ENCODE data around the gene TUBB6. TPM values are rescaled to one million over a fixed set of nuclear protein-coding genes. Genes with fewer than 3 reads are reported as not detected.

Gene TUBB6
- total and polyA plus RNA-seq, 5 experiments from 2014 or later, result 1.2 to 3.1 (median 2.6) TPM; not detected in 1

DNA sequence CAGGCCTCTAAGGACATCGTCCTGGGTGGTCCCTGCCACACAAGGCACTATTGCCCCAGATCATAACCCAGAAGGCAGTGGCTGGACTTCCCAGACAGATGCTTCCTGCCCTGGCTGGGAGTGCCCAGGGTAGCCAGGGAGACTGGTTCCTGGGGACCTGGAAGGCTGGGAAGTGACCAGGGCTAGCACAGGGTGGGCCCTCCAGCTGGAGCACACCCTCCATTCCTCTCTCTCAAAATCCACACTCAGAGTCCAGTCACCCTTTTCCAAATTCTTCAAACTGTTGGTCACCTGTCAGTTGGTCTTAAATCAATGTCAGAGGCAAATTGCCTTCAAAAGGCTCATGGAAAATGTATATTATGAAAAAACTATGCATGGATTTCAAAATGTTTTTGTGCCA is 11.6 kb upstream of the TUBB6 start:
- Mint-ChIP-seq H3K36me3 (no peaks in the 10 kb centered on the region), H3K4me3 (no peak overlapping the region), H3K4me1 (no peaks in the 10 kb centered on the region), H3K27ac (no peak overlapping the region), H3K9me3 (peaks cover 0 to 2% (median 0%) of the 10 kb centered on the region in 9 donors), H3K27me3 (peaks cover 9 to 19% (median 11%) of the 10 kb centered on the region in 5 donors)
- POLR2A ChIA-PET, result no interaction called here
- ATAC-seq (no peak), DNase-seq (no peak)

DNA sequence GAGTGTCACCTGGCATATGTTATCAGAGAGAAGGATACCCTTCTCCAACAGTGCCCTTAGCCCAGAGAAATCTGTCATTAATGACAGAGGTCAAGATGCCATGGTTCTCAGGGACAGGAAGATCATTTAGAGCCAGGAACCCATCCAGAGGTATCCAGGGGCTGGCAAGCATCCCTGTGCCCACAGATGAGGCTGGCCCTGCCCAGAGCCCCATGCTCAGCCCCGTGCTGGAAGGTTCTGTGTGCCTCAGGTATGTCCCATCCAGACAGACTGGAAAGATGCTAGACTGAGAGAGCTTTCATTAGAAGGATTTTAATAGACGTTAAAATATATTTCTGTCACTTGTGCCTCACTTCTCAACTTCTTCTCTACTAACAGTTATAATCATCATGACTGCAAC is 8.2 kb upstream of the TUBB6 start:
- no peaks in the 10 kb centered on the region for H3K4me1 Mint-ChIP-seq
- DNase-seq, result no peak
- H3K36me3 Mint-ChIP-seq, result no peaks in the 10 kb centered on the region
- ATAC-seq, result no peak
- peaks cover 0 to 2% (median 0%) of the 10 kb centered on the region in 9 donors for H3K9me3 Mint-ChIP-seq
- H3K27me3 Mint-ChIP-seq, result peaks cover 8 to 27% (median 12%) of the 10 kb centered on the region in 5 donors
- H3K27ac Mint-ChIP-seq, result no peak overlapping the region
- no peak overlapping the region for H3K4me3 Mint-ChIP-seq
- POLR2A ChIA-PET, result no interaction called here

DNA sequence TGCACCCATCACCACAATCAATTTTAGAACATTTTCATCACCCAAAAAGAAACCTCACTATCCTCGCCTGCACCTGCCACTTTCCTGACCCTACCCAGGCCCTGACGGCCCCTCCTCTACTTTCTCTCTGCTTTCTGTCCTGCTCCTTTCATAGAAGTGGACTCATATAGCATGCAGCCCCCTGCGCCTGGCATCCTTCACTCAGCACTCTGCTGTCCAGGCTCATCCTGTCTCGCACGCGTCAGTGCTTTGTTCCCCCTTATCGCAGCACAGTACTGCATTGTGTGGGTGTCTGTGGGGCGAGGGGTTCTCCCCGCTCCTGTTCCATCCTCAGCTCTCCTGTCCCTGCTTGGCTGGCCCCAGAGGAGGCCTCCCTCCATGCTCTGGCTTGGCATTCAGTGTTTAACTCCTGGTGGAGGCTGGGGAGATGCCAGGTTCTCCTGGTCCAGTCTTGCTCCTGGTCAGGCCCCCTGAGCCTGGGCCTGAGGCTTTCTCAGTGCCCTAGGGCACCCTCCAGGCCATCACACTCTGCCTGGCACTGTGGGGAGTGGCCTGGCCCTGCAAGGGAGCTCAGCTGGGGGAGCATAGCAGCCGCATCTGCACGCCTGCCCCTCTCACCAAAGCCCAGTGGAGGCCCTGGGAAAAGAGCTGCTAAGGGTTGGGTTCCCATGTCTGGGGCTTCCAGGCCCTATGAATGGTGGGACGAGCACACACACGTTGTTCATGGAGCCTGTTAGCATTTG is 6.6 kb upstream of the TUBB6 start:
- Mint-ChIP-seq H3K27me3 (peaks cover 11 to 43% (median 23%) of the 10 kb centered on the region in 5 donors), H3K9me3 (peaks cover 0 to 2% (median 0%) of the 10 kb centered on the region in 9 donors), H3K4me3 (no peak overlapping the region), H3K4me1 (peaks cover 0 to 6% (median 3%) of the 10 kb centered on the region in 4 donors), H3K27ac (no peak overlapping the region), H3K36me3 (peaks cover 0 to 3% (median 0%) of the 10 kb centered on the region in 3 donors)
- DNase-seq (no peak), ATAC-seq (no peak)
- POLR2A ChIA-PET, result no interaction called here

DNA sequence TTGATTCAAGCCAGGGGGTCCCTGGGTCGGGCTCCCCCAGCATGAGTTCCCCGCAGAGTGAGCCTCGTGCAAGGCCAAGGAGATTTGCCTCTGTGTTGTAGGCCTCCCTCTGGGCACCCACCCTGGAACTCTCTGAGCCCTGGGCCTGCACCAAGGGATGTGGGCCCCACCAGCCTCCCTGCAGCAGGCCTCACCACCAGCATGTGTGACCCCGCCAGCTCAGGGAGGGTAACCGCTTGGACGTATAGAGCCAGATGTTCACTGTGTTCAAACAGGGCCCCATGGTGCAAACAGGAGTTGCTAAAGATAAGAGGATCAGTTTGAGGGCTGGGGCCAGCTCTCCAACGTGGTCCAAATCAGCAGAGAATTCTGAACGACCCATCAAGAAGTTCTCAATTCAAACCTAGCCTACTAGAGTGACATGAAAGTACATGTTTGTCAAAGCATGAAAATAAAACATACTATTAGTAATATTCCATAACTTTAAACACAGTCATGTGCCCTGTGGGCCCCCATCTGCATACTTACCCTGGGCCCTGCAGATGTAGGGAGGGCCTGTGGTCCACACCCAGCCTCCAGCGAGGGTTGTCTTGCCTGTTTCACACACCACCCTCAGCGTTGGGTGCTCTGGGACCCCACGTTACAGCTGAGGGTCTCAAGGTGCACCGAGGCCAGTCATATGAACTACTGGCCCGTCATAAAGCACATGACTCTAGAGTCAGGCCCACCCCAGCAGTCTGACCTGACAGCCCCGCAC is 5.5 kb upstream of the TUBB6 start:
- peaks cover 0 to 3% (median 0%) of the 10 kb centered on the region in 3 donors for H3K36me3 Mint-ChIP-seq
- ATAC-seq (no peak), DNase-seq (no peak)
- peaks cover 3 to 17% (median 14%) of the 10 kb centered on the region in 4 donors for H3K4me1 Mint-ChIP-seq
- POLR2A ChIA-PET, result no interaction called here
- H3K9me3 Mint-ChIP-seq, result peaks cover 0 to 2% (median 0%) of the 10 kb centered on the region in 9 donors
- H3K4me3 Mint-ChIP-seq, result no peak overlapping the region
- no peak overlapping the region for H3K27ac Mint-ChIP-seq
- peaks cover 15 to 54% (median 33%) of the 10 kb centered on the region in 5 donors for H3K27me3 Mint-ChIP-seq

DNA sequence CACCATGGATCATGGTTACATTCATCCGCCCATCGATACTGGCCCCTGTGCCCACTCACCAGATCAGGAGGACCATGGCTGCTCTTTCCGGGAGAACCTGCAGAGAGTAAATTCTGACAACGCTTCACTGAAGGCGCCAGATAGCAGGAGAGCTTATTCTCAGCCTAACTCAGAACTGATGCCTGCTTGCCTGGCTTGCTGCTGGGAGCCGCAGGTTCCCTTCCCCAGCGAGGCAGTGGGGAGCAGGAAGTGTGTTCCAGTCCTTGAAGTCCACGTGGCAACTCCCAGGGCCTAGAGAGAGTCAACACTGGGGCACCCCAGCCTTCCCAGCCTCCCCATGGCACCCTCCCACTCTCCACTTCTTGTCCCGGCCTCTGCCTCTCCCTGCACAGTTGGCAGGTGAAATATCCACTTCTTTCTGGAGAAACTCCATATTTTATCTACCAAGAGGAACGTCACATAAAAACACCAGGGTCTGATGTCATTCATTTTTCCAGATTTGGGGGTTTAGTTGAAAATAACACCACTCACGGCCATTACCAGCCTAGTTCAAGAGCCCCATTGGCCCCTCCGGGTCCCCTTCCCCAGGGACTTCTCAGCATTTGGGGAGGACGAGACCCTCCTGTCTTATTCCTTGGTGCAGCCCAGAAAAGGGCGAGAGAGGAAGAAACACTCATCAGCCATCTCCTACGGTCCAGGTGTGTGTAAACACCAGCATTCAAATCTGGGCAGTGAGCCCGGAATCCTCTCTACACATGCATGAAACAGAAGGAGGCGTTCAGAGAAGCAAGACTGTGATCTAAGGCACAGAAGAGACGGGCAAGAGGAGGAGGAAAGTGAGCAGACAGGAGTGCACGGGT is 3.5 kb upstream of the TUBB6 start:
- ATAC-seq (no peak), DNase-seq (no peak)
- POLR2A ChIA-PET, result no interaction called here
- Mint-ChIP-seq H3K4me1 (peaks cover 3 to 22% (median 15%) of the 10 kb centered on the region in 4 donors), H3K36me3 (peaks cover 0 to 5% (median 0%) of the 10 kb centered on the region in 3 donors), H3K27me3 (peaks cover 19 to 60% (median 37%) of the 10 kb centered on the region in 5 donors), H3K4me3 (peak overlapping the region in 1 of 10 donors; percentile 33), H3K9me3 (peaks cover 0 to 2% (median 0%) of the 10 kb centered on the region in 9 donors), H3K27ac (no peak overlapping the region)

DNA sequence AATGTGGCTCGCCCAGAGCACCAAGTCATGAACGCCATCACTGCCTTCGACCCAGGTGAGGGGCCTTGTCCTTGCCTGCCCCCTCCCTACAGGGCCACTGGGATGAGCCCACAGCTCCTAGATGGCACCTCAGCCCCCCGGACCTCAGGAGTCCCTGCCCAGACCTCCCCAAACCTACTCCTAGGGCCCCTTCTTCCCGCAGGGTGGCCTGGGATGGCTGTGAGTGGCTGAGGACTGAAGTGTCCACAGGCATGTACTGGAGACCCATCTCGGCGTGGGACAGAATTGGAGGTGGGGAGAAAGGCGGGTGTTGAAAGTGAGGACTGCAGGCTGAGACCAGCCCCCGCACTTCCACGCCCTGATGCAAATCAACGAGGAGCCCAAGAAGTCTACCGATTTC is 2.8 kb upstream of the TUBB6 start:
- Mint-ChIP-seq H3K9me3 (peaks cover 0 to 6% (median 0%) of the 10 kb centered on the region in 9 donors), H3K27ac (no peak overlapping the region), H3K4me1 (peaks cover 3 to 25% (median 15%) of the 10 kb centered on the region in 4 donors), H3K36me3 (peaks cover 0 to 6% (median 0%) of the 10 kb centered on the region in 3 donors), H3K4me3 (no peak overlapping the region), H3K27me3 (peaks cover 21 to 63% (median 40%) of the 10 kb centered on the region in 5 donors)
- ATAC-seq (no peak), DNase-seq (no peak)
- POLR2A ChIA-PET, result no interaction called here

DNA sequence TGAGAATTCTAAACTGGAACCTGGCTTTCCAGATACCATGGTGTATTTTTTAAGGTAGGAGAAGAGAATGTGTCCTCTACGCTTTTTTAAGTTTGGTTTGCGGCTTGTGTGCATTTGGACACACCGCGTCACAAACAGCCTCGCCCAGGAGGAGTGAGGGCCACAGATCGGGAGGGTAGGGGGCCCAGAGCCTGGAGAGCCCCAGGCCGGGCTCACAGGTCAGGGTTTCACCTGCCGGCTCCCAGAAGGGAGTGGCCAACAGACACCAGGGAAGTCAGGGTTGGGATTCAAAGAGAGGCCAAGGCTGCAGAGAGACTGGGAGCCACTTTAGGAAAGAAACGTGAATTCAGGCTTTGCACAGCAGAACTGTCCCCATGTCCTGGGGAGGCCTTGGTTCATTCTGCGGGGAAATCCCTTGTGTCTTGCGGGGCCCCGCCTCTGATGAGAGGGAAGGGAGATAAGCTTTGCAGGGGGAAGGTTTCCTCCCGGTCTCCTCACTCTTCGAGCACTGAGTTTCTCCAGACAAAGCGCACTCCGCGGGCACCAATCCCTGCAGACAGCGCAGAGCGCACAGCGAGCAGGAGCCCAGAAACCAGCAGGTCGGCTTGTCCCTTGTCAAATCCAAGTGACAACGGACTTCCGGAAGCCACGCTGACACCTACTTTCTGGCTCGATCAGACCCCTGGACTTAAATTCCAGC is 2.0 kb upstream of the TUBB6 start:
- Mint-ChIP-seq H3K4me3 (peak overlapping the region in 6 of 10 donors; percentile 68 to 90 (median 78)), H3K27ac (no peak overlapping the region), H3K4me1 (peaks cover 3 to 25% (median 15%) of the 10 kb centered on the region in 4 donors), H3K27me3 (peaks cover 19 to 57% (median 40%) of the 10 kb centered on the region in 5 donors), H3K36me3 (peaks cover under 1 to 6% (median 5%) of the 10 kb centered on the region in 3 donors), H3K9me3 (peaks cover 0 to 12% (median 2%) of the 10 kb centered on the region in 9 donors)
- DNase-seq, result no peak
- no peak for ATAC-seq
- POLR2A ChIA-PET, result no interaction called here

DNA sequence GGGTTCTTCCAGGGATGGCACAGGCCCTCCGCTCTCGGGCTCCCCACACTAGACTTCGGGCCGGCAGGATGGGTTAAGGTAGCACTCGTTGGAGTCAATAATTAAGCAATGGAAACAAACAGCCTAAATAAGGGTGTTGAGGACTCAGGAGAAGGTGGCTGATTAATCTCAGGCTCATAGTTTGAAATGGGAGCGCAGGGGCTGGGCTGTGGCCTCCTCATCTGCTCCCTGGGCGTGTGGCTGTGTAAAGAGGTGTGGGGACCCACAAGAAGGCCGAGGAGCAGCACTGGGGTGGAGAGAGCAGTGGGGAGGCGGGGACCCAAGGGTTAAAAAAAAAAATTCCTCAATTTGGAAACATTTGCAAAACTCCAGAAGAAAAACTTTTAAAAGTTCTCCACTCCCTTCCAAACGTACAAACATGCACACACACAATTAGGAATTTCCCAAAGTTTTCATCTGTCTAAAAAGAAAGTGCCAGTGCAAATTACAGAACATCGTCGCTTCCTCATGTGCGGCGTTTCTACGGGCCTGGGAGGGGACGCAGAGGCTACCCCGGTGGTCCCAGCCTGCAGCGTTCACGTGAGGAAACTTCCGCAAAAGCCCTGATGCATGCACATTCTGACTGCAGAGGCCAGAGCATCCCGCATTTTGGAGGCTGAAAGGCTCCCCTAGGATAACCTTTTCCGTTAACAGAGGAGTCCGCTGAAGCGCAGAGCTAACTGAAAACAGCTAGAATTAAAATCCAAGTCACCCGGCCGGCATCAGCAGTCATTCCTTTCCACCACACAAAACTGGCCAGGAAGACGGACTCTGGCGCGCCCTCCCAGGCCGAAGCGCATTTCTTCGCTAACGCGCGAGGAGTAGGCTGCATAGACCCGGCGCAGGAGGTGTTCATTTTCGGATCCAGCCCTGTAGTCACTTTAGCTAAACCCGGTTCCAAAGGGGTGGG is 1.0 kb upstream of the TUBB6 start:
- Mint-ChIP-seq H3K36me3 (peaks cover 6 to 12% (median 7%) of the 10 kb centered on the region in 3 donors), H3K27ac (no peak overlapping the region), H3K4me1 (peaks cover 3 to 25% (median 15%) of the 10 kb centered on the region in 4 donors), H3K27me3 (peaks cover 20 to 56% (median 40%) of the 10 kb centered on the region in 5 donors), H3K9me3 (peaks cover 0 to 22% (median 8%) of the 10 kb centered on the region in 9 donors), H3K4me3 (peak overlapping the region; percentile 57 to 90 (median 78))
- POLR2A ChIA-PET, result no interaction called here
- DNase-seq (no peak), ATAC-seq (no peak)

DNA sequence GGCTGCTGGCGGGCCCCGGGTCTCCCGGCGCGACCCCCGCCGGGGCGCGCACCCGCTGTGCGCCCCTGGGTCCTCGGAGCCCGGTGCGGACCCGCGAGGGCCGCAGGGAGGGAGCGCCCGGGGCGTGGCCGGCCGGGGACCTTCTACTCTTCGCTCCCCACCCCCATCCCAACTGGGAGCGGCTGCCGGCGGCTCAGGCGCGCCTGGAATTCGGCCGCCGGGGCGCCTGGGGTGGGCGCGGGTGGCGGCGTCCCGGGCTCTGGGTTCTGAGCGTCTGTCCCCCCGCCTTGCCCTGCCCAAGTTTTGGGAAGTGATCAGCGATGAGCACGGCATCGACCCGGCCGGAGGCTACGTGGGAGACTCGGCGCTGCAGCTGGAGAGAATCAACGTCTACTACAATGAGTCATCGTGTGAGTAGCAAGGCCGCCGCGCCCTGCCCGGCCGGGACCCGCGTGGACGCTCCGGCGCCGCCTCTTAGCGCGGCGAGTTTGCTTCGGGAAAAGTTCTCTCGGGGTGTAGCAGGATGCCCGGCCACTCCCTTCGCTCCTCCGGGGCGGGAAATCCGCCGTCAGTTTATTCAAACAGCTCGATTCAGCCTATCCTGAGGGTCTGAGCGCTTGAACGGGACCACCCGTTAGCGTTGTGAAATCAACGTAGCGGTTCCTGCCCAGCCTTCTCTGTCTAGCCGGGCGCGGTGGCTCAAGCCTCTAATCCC is 502 bp downstream of the TUBB6 start:
- H3K27ac Mint-ChIP-seq, result no peak overlapping the region
- peak in 1 of 10 donors; percentile 11 for DNase-seq
- peak overlapping the region in 8 of 10 donors; percentile 11 to 80 (median 46) for H3K4me3 Mint-ChIP-seq
- H3K36me3 Mint-ChIP-seq, result peaks cover 6 to 13% (median 10%) of the 10 kb centered on the region in 3 donors
- peaks cover 3 to 32% (median 15%) of the 10 kb centered on the region in 4 donors for H3K4me1 Mint-ChIP-seq
- peaks cover 22 to 55% (median 40%) of the 10 kb centered on the region in 5 donors for H3K27me3 Mint-ChIP-seq
- ATAC-seq, result peak in 1 of 2 donors; percentile 64
- H3K9me3 Mint-ChIP-seq, result peaks cover 0 to 35% (median 11%) of the 10 kb centered on the region in 9 donors
- POLR2A ChIA-PET, result interaction anchor here (1.0 kb wide), 1 partner anchor 68 kb away, joined by 3 read pairs; the partner anchor contains the start of gene AFG3L2

DNA sequence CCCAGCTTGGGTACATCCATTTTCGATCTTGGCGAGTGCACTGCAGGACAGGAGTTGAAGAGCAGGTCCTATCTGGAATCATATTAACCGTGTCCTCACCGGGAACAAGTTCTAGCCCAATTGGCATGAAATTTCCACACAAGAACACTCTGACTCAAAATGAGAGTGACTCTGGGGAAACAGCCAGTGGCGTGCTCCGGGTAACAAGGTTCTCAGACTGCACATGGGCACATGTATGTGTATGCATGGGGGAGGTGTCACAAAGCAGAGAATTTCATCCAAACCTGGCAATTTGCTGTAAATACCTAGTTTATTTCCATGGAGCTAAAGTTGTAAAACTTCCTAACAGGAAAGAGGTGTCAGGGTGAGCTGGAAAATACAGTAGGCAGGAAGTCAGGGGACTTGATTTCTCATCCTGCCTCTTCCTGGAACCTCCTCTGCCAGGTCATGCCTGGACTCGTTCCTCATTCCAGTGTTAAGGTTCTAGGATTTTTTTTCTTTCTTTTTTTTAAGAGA is 1.7 kb downstream of the TUBB6 start:
- peak overlapping the region in 8 of 10 donors; percentile 9 to 80 (median 37) for H3K4me3 Mint-ChIP-seq
- POLR2A ChIA-PET, result no interaction called here
- DNase-seq, result no peak
- peaks cover 16 to 47% (median 33%) of the 10 kb centered on the region in 5 donors for H3K27me3 Mint-ChIP-seq
- H3K36me3 Mint-ChIP-seq, result peaks cover 6 to 13% (median 10%) of the 10 kb centered on the region in 3 donors
- H3K27ac Mint-ChIP-seq, result peak overlapping the region in 1 of 10 donors; percentile 22
- peaks cover 3 to 35% (median 15%) of the 10 kb centered on the region in 4 donors for H3K4me1 Mint-ChIP-seq
- ATAC-seq, result no peak
- peaks cover 0 to 37% (median 11%) of the 10 kb centered on the region in 9 donors for H3K9me3 Mint-ChIP-seq
